Gastrocnemius medialis (tissue), 4 donors: ENCODE data around the gene PLEKHG1. TPM values are rescaled to one million over a fixed set of nuclear protein-coding genes. Genes with fewer than 3 reads are reported as not detected.

Source experiments
- ATAC-seq, 2 donors: fragments of 150-250 bp; one replicate each; pipeline ENCODE4 v1.9.1; 2016
- DNase-seq, 2 donors: peaks; one replicate each; pipeline ENCODE4 v3.0.0-alpha.2; 2019
- H3K27ac ChIP-seq, 4 donors: fragments of 200-600 bp; sonication (generic); 1 replicate in 1 of 4; 2 replicates in 3 of 4; pipeline ENCODE4 v1.5.1; 2016 to 2018; ENCODE audit warnings: mild to moderate bottlenecking in 2 of 4, moderate library complexity in 1 of 4
- H3K27me3 ChIP-seq, 3 donors: fragments of 200-600 bp; sonication (generic) in 2 of 3; 1 replicate in 1 of 3; 2 replicates in 2 of 3; pipeline versions ENCODE4 v1.5.1 to v1.6.0; 2016 to 2019; ENCODE audit warnings: mild to moderate bottlenecking in 1 of 3, moderate library complexity in 1 of 3
- H3K36me3 ChIP-seq, 2 donors: fragments of 200-600 bp; sonication (generic) in 1 of 2; one replicate each; pipeline ENCODE4 v1.5.1; 2017 to 2018
- H3K4me1 ChIP-seq, 2 donors: fragments of 200-600 bp; sonication (generic) in 1 of 2; one replicate each; pipeline ENCODE4 v1.5.1; 2016 to 2017; ENCODE audit warnings: mild to moderate bottlenecking in 2 of 2
- H3K4me3 ChIP-seq, 4 donors: fragments of 200-600 bp; sonication (generic) in 3 of 4; 1 replicate in 1 of 4; 2 replicates in 3 of 4; pipeline ENCODE4 v1.5.1; 2016 to 2019; ENCODE audit warnings: mild to moderate bottlenecking in 2 of 4
- H3K9me3 ChIP-seq, 3 donors: fragments of 200-600 bp; sonication (generic) in 2 of 3; 1 replicate in 1 of 3; 2 replicates in 2 of 3; pipeline ENCODE4 v1.5.1; 2016 to 2019
- CTCF ChIP-seq, 5 experiments: fragments of 450-650 bp in 3 of 5; fragments of 200-600 bp in 2 of 5; sonication (generic) in 2 of 5; IDR thresholded peaks in 4 of 5; conservative IDR thresholded peaks in 1 of 5; 1 replicate in 4 of 5; 2 replicates in 1 of 5; pipeline ENCODE4 v1.5.1; 2016 to 2019; ENCODE audit warnings: antibody characterized with exemption in 5 of 5, mild to moderate bottlenecking in 3 of 5, moderate library complexity in 3 of 5
- POLR2A ChIP-seq, 2 donors: fragments of 450-650 bp; IDR thresholded peaks; one replicate each; pipeline ENCODE4 v1.6.1; 2017; ENCODE audit warnings: antibody characterized with exemption in 2 of 2, mild to moderate bottlenecking in 2 of 2, moderate library complexity in 2 of 2
- in situ Hi-C, 4 donors: fragments of 200-750 bp; cut with MboI; loops; one replicate each; pipeline versions ENCODE4 v1.15.0 to v1.8.0; 2017; ENCODE audit warnings: low sequenced_read_pairs in 4 of 4
- intact Hi-C: fragments of 100-400 bp; cut with DNase I; formaldehyde crosslinking; loops from one replicate; pipeline ENCODE4 v1.15.1; 2023; ENCODE audit warnings: low total_unique reads
- total RNA-seq, 4 donors: library from RNA; depleted of rRNA; stranded (reverse); fragments of >200 nt; gene quantifications; one replicate each; pipeline versions ENCODE4 v1.1.0 to v1.2.3, GENCODE V29; 2016

Gene PLEKHG1
- total RNA-seq, 4 donors from 2014 or later, result 2.3 to 7.7 (median 4.4) TPM

GRCh38 chr6:150631283-150631983 lies 31.7 kb downstream of the PLEKHG1 start:
- intact Hi-C loops, result no loop called here
- H3K4me1 ChIP-seq, result no peaks in the 10 kb centered on the region
- in situ Hi-C loops, result no loop called here
- no peak for TF ChIP-seq CTCF (IDR thresholded peaks at IDR 0.05 in 4 of 5, conservative IDR thresholded peaks at IDR 0.05 in 1 of 5)
- TF ChIP-seq POLR2A (IDR thresholded peaks at IDR 0.05), result no peak
- H3K27me3 ChIP-seq, result no peaks in the 10 kb centered on the region
- no peak overlapping the region for H3K27ac ChIP-seq
- no peak overlapping the region for H3K4me3 ChIP-seq
- H3K9me3 ChIP-seq, result no peaks in the 10 kb centered on the region
- DNase-seq (no peak), ATAC-seq (no peak)
- H3K36me3 ChIP-seq, result no peaks in the 10 kb centered on the region

GRCh38 chr6:150631984-150632642 lies 32.4 kb downstream of the PLEKHG1 start:
- no peaks in the 10 kb centered on the region for H3K27me3 ChIP-seq
- intact Hi-C loops, result no loop called here
- ATAC-seq (no peak), DNase-seq (no peak)
- no peaks in the 10 kb centered on the region for H3K9me3 ChIP-seq
- no peak overlapping the region for H3K27ac ChIP-seq
- no peaks in the 10 kb centered on the region for H3K36me3 ChIP-seq
- H3K4me3 ChIP-seq, result no peak overlapping the region
- H3K4me1 ChIP-seq, result no peaks in the 10 kb centered on the region
- in situ Hi-C loops, result no loop called here
- TF ChIP-seq CTCF (IDR thresholded peaks at IDR 0.05 in 4 of 5, conservative IDR thresholded peaks at IDR 0.05 in 1 of 5), result no peak
- TF ChIP-seq POLR2A (IDR thresholded peaks at IDR 0.05), result no peak

DNA sequence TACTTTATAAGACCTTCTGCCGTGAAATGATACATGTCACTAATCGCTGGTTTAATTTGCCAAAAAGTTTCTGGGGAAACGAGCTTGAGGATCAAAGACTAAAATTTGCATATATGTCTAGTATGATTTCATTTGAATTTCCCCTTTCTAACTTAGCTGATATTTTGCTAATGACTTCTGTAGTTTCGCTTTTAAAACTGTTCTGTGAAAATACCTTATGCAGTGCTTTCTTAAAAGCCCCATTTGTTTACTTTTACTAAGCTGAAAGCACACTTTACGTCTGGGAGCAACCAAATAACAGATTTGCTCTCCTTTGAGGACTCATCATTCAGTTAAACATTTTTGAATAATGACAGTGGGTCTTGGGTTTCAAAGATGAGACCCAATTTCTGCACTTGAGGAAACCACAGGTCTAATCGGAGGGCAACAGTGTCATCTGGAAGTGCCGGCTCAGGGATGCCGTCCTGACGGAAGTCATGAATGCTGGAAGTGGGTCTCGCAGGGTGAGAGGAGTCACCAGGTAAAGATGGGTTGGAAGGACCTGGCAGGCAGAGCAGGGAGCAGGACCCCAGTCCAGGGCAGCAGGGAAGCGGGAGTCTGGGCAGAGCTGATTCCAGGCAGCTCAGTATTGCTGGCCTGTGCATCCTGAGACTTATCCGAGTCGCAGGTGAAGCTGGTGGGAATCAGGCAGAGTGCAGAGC lies 33.2 kb downstream of the PLEKHG1 start:
- H3K4me3 ChIP-seq, result no peak overlapping the region

DNA sequence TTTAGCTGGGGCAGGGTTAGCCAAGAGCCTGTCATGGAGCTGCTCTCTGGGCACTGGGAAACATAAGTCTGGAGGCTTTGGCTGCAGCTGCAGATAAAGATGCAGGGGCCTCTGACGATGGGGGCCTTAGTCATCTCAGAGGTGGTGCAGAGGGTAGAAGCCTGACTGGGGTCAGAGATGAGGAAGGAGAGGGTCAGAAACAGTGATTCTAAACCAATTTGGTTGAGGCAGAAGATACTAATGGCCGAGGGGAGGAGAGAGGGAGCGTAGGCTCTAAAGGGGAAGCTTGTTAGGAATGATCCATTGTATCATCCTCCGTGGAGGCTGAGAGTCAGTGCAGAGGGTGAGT lies 33.8 kb downstream of the PLEKHG1 start:
- Histone ChIP-seq H3K27ac (no peak overlapping the region), H3K36me3 (no peaks in the 10 kb centered on the region), H3K27me3 (no peaks in the 10 kb centered on the region), H3K4me1 (no peaks in the 10 kb centered on the region), H3K4me3 (no peak overlapping the region), H3K9me3 (no peaks in the 10 kb centered on the region)
- DNase-seq, result no peak
- no peak for ATAC-seq
- intact Hi-C loops, result no loop called here
- in situ Hi-C loops, result no loop called here
- TF ChIP-seq POLR2A (IDR thresholded peaks at IDR 0.05) (no peak), CTCF (IDR thresholded peaks at IDR 0.05 in 4 of 5, conservative IDR thresholded peaks at IDR 0.05 in 1 of 5) (no peak)

More for the DNA sequence above, 33.2 kb downstream of the PLEKHG1 start:
- H3K27me3 ChIP-seq, result no peaks in the 10 kb centered on the region
- no peak for TF ChIP-seq CTCF (IDR thresholded peaks at IDR 0.05 in 4 of 5, conservative IDR thresholded peaks at IDR 0.05 in 1 of 5)
- TF ChIP-seq POLR2A (IDR thresholded peaks at IDR 0.05), result no peak
- in situ Hi-C loops, result no loop called here
- no peak for ATAC-seq
- no peaks in the 10 kb centered on the region for H3K36me3 ChIP-seq
- intact Hi-C loops, result no loop called here
- no peak for DNase-seq
- no peak overlapping the region for H3K27ac ChIP-seq
- no peaks in the 10 kb centered on the region for H3K9me3 ChIP-seq
- no peaks in the 10 kb centered on the region for H3K4me1 ChIP-seq
